Gastroesophageal sphincter (tissue), 3 donors: ENCODE measurements around the gene LCA5L.
A peak's percentile ranks its signal among the peaks of the same experiment; 100 is the strongest.

Experiments used
- EP300 ChIP-seq: sonication (generic); formaldehyde crosslinking; IDR thresholded peaks from one replicate; pipeline ENCODE4 v1.6.1; 2017; ENCODE audit warnings: antibody characterized with exemption, mild to moderate bottlenecking
- POLR2A ChIP-seq, 2 donors: fragments of 450-650 bp; IDR thresholded peaks; one replicate each; pipeline ENCODE4 v1.6.1; 2017; ENCODE audit warnings: antibody characterized with exemption in 2 of 2, mild to moderate bottlenecking in 2 of 2, moderate library complexity in 1 of 2
- POLR2AphosphoS5 ChIP-seq: sonication (generic); formaldehyde crosslinking; IDR thresholded peaks from one replicate; pipeline ENCODE4 v1.6.1; 2017; ENCODE audit warnings: antibody characterized with exemption
- TF ChIP-seq, protein P1 (sequence below), 4 experiments: fragments of 200-600 bp in 2 of 4; fragments of 450-650 bp in 2 of 4; sonication (generic) in 1 of 4; IDR thresholded peaks; one replicate each; pipeline ENCODE4 v1.5.1; 2017 to 2019; ENCODE audit warnings: antibody characterized with exemption in 4 of 4, mild to moderate bottlenecking in 2 of 4, moderate library complexity in 2 of 4

- TF ChIP-seq, protein P1, sequence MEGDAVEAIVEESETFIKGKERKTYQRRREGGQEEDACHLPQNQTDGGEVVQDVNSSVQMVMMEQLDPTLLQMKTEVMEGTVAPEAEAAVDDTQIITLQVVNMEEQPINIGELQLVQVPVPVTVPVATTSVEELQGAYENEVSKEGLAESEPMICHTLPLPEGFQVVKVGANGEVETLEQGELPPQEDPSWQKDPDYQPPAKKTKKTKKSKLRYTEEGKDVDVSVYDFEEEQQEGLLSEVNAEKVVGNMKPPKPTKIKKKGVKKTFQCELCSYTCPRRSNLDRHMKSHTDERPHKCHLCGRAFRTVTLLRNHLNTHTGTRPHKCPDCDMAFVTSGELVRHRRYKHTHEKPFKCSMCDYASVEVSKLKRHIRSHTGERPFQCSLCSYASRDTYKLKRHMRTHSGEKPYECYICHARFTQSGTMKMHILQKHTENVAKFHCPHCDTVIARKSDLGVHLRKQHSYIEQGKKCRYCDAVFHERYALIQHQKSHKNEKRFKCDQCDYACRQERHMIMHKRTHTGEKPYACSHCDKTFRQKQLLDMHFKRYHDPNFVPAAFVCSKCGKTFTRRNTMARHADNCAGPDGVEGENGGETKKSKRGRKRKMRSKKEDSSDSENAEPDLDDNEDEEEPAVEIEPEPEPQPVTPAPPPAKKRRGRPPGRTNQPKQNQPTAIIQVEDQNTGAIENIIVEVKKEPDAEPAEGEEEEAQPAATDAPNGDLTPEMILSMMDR (IDR thresholded peaks at IDR 0.05) = peak; percentile 93 to 98 (median 96)
- peak; percentile 27 for TF ChIP-seq POLR2AphosphoS5
- TF ChIP-seq POLR2A (IDR thresholded peaks at IDR 0.05) = peak in 1 of 2 donors; percentile 3
- TF ChIP-seq EP300 = no peak
Measured at GRCh38 chr21:39388038-39388810, 57.4 kb downstream of the LCA5L start.
